Stimulated activated CD8-positive, alpha-beta memory T cell treated with anti-CD3 and anti-CD28 coated beads, Interleukin-12 subunit alpha, Interleukin-12 subunit beta, amount 100 ng/mL, for 24 hours (primary cell): ENCODE measurements around the gene AQR.
"Not testable (repeated sequence)": the region's sequence is repeated elsewhere in the genome, so short reads cannot be mapped to it uniquely, and the experiment has no call there.

Experiments used
- DNase-seq: peaks from one replicate; pipeline ENCODE4 v3.0.0-alpha.2; 2020; ENCODE audit errors: extremely low read depth

AQR gene

GRCh38 chr15:34969340-34970097 is at the start of gene AQR:
AQR (minus strand) TSS chr15:34969742; CDS start chr15:34969613, 129 bp downstream.
- peak; percentile 77 for DNase-seq

- no peak for DNase-seq
Observed at GRCh38 chr15:35014241-35014640, 44.7 kb upstream of the AQR start.

GRCh38 chr15:35013370-35013769 is 43.8 kb upstream of the AQR start:
- no peak for DNase-seq

GRCh38 chr15:35007397-35007796 is 37.9 kb upstream of the AQR start:
- no peak for DNase-seq

- DNase-seq: no peak
Observed at GRCh38 chr15:35005933-35006332, 36.4 kb upstream of the AQR start.

GRCh38 chr15:35003928-35004327 is 34.4 kb upstream of the AQR start:
- DNase-seq: no peak

- no peak for DNase-seq
Observed at GRCh38 chr15:35000511-35000910, 31.0 kb upstream of the AQR start.

GRCh38 chr15:34999906-35000305 is 30.4 kb upstream of the AQR start:
- no peak for DNase-seq

GRCh38 chr15:34994925-34995324 is 25.4 kb upstream of the AQR start:
- DNase-seq: no peak

GRCh38 chr15:34993877-34994276 is 24.3 kb upstream of the AQR start:
- no peak for DNase-seq

GRCh38 chr15:34993412-34993811 is 23.9 kb upstream of the AQR start:
- no peak for DNase-seq

- peak; percentile 47 for DNase-seq
Observed at GRCh38 chr15:34988027-34988902, 18.7 kb upstream of the AQR start, which contains the start of gene ZNF770. ZNF770 (minus strand) TSS chr15:34988287; CDS start chr15:34983434, 4,853 bp downstream.

GRCh38 chr15:34987609-34988026 is 18.1 kb upstream of the AQR start:
- DNase-seq: no peak

GRCh38 chr15:34986771-34987480 is 17.4 kb upstream of the AQR start:
- no peak for DNase-seq

- DNase-seq: no peak
Observed at GRCh38 chr15:34986326-34986725, 16.8 kb upstream of the AQR start.

GRCh38 chr15:34984889-34985630 is 15.5 kb upstream of the AQR start:
- DNase-seq: no peak

GRCh38 chr15:34976743-34977142 is 7.2 kb upstream of the AQR start:
- no peak for DNase-seq

- DNase-seq: no peak
Observed at GRCh38 chr15:34976073-34976472, 6.5 kb upstream of the AQR start.

GRCh38 chr15:34973512-34973911 is 4.0 kb upstream of the AQR start:
- DNase-seq: no peak

- DNase-seq: not testable (repeated sequence)
Observed at GRCh38 chr15:34970098-34970643, 629 bp upstream of the AQR start.

GRCh38 chr15:34964277-34964676 is 5.3 kb downstream of the AQR start:
- DNase-seq: no peak
